Fibroblast of lung (primary cell): ENCODE measurements around the gene ALX3. TPM values are rescaled to one million over a fixed set of nuclear protein-coding genes. Genes with fewer than 3 reads are reported as not detected.

ENCODE experiments used
- DNase-seq, 2 donors: peaks; one replicate each; pipeline versions ENCODE4 v3.0.0 to v3.0.0-alpha.2; 2010; ENCODE audit warnings: low read depth in 2 of 2
- H2AFZ ChIP-seq: 2 replicates; pipeline ENCODE4 v1.5.1; 2012; ENCODE audit warnings: low read length, control low read depth, inconsistent platforms
- H3K27ac ChIP-seq: 2 replicates; pipeline ENCODE4 v1.5.1; 2011; ENCODE audit warnings: low read length, control low read depth; ENCODE audit not compliant: insufficient read depth
- H3K27me3 ChIP-seq: 2 replicates; pipeline ENCODE4 v1.5.1; 2011; ENCODE audit warnings: mild to moderate bottlenecking, low read length; ENCODE audit not compliant: control insufficient read depth, insufficient read depth
- H3K36me3 ChIP-seq: 2 replicates; pipeline ENCODE4 v1.5.1; 2011; ENCODE audit warnings: low read length; ENCODE audit not compliant: control insufficient read depth, insufficient read depth
- H3K4me1 ChIP-seq: 2 replicates; pipeline ENCODE4 v1.5.1; 2011; ENCODE audit warnings: low read length; ENCODE audit not compliant: control insufficient read depth, insufficient read depth; ENCODE audit errors: extremely low read depth
- H3K4me2 ChIP-seq: 2 replicates; pipeline ENCODE4 v1.5.1; 2011; ENCODE audit warnings: low read length, control low read depth; ENCODE audit not compliant: insufficient read depth; ENCODE audit errors: extremely low read depth
- H3K4me3 ChIP-seq, 4 experiments: fragments of 200-600 bp in 1 of 4; sonication (generic) in 1 of 4; replicated peaks in 1 of 4; 2 replicates each; pipeline ENCODE4 v1.5.1; 2011 to 2016; ENCODE audit warnings: low read length in 4 of 4, low read depth in 3 of 4, mild to moderate bottlenecking in 3 of 4, control low read depth in 2 of 4, inconsistent platforms in 1 of 4, mixed read lengths in 1 of 4; ENCODE audit not compliant: insufficient read depth in 1 of 4; ENCODE audit errors: control extremely low read depth in 1 of 4
- H3K79me2 ChIP-seq: 2 replicates; pipeline ENCODE4 v1.5.1; 2012; ENCODE audit warnings: mild to moderate bottlenecking, low read length, inconsistent platforms; ENCODE audit not compliant: control insufficient read depth, insufficient read depth
- H3K9ac ChIP-seq: 2 replicates; pipeline ENCODE4 v1.5.1; 2011; ENCODE audit warnings: mild to moderate bottlenecking, low read length, control low read depth; ENCODE audit not compliant: insufficient read depth
- H3K9me3 ChIP-seq: 2 replicates; pipeline ENCODE4 v1.5.1; 2012; ENCODE audit warnings: low read depth, low read length; ENCODE audit not compliant: control insufficient read depth, insufficient read depth
- H4K20me1 ChIP-seq: 2 replicates; pipeline ENCODE4 v1.5.1; 2011; ENCODE audit warnings: low read length; ENCODE audit not compliant: control insufficient read depth, insufficient read depth; ENCODE audit errors: extremely low read depth
- EZH2 ChIP-seq: IDR thresholded peaks from 2 replicates; pipeline ENCODE4 v1.5.1; 2012; ENCODE audit warnings: low read length, control low read depth, mild to moderate bottlenecking; ENCODE audit errors: missing control alignments
- polyA plus RNA-seq, 2 donors: library from polyadenylated mRNA; depleted of rRNA in 1 of 2; stranded (reverse) in 1 of 2; unstranded in 1 of 2; fragments of >200 nt; gene quantifications; 2 replicates each; pipeline ENCODE4 v1.2.1, GENCODE V29; 2011 to 2012; ENCODE audit warnings: missing spikeins in 1 of 2
- total RNA-seq: library from RNA; depleted of rRNA; stranded (reverse); fragments of >200 nt; gene quantifications from 2 replicates; pipeline ENCODE4 v1.2.1, GENCODE V29; 2014
- TF ChIP-seq, protein P1 (sequence below), 2 donors: IDR thresholded peaks in 1 of 2; conservative IDR thresholded peaks in 1 of 2; 1 replicate in 1 of 2; 2 replicates in 1 of 2; pipeline ENCODE4 v1.5.1; 2011 to 2012; ENCODE audit warnings: low read length in 2 of 2, control low read depth in 1 of 2, inconsistent platforms in 1 of 2, low read depth in 1 of 2, mild to moderate bottlenecking in 1 of 2

Gene ALX3
- total and polyA plus RNA-seq, 2 donors (not counting 1 experiment from before 2014, with no cell fraction given) = not detected

- Histone ChIP-seq H3K36me3 (peaks cover 30% of the 10 kb centered on the region), H3K79me2 (no peaks in the 10 kb centered on the region), H3K9me3 (no peaks in the 10 kb centered on the region), H3K27me3 (no peaks in the 10 kb centered on the region), H3K27ac (no peak overlapping the region), H4K20me1 (no peaks in the 10 kb centered on the region), H3K4me3 (no peak overlapping the region), H3K4me1 (peaks cover 7% of the 10 kb centered on the region), H3K4me2 (no peak overlapping the region), H3K9ac (no peak overlapping the region), H2AFZ (no peak overlapping the region)
- no peak for DNase-seq
- TF ChIP-seq EZH2 = no peak
- TF ChIP-seq, protein P1, sequence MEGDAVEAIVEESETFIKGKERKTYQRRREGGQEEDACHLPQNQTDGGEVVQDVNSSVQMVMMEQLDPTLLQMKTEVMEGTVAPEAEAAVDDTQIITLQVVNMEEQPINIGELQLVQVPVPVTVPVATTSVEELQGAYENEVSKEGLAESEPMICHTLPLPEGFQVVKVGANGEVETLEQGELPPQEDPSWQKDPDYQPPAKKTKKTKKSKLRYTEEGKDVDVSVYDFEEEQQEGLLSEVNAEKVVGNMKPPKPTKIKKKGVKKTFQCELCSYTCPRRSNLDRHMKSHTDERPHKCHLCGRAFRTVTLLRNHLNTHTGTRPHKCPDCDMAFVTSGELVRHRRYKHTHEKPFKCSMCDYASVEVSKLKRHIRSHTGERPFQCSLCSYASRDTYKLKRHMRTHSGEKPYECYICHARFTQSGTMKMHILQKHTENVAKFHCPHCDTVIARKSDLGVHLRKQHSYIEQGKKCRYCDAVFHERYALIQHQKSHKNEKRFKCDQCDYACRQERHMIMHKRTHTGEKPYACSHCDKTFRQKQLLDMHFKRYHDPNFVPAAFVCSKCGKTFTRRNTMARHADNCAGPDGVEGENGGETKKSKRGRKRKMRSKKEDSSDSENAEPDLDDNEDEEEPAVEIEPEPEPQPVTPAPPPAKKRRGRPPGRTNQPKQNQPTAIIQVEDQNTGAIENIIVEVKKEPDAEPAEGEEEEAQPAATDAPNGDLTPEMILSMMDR (conservative IDR thresholded peaks at IDR 0.05 in 1 of 2, IDR thresholded peaks at IDR 0.05 in 1 of 2; ENCODE audit: low read depth in 1 of 2, low read length in 2 of 2) = no peak
Measured at GRCh38 chr1:110047463-110047862, 23.0 kb downstream of the ALX3 start.

DNA sequence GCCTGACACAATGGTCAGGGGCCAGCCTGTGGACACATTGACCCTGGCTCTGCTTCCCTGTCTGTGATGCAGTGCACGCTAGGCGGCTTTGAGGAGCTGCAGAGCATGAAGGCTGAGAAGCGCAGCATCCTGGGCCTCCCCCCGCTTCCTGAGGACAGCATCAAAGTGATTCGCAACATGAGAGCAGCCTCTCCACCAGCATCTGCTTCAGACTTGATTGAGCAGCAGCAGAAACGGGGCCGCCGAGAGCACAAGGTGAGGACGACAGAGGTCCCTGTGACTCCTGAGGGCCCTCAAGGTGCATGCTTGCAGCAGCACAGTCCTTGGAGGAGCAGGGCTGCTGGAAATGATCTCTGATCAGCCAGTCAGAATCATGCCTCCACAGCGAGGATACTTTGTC is 27.5 kb downstream of the ALX3 start:
- no peaks in the 10 kb centered on the region for H4K20me1 ChIP-seq
- H3K4me3 ChIP-seq = no peak overlapping the region
- no peaks in the 10 kb centered on the region for H3K79me2 ChIP-seq
- H3K27me3 ChIP-seq = no peaks in the 10 kb centered on the region
- peaks cover 35% of the 10 kb centered on the region for H3K36me3 ChIP-seq
- H3K9ac ChIP-seq = no peak overlapping the region
- no peak for DNase-seq
- H2AFZ ChIP-seq = no peak overlapping the region
- no peaks in the 10 kb centered on the region for H3K9me3 ChIP-seq
- H3K27ac ChIP-seq = no peak overlapping the region
- TF ChIP-seq, protein P1 (conservative IDR thresholded peaks at IDR 0.05 in 1 of 2, IDR thresholded peaks at IDR 0.05 in 1 of 2; ENCODE audit: low read depth in 1 of 2, low read length in 2 of 2) = no peak
- no peak for TF ChIP-seq EZH2
- no peaks in the 10 kb centered on the region for H3K4me1 ChIP-seq
- H3K4me2 ChIP-seq = no peak overlapping the region

DNA sequence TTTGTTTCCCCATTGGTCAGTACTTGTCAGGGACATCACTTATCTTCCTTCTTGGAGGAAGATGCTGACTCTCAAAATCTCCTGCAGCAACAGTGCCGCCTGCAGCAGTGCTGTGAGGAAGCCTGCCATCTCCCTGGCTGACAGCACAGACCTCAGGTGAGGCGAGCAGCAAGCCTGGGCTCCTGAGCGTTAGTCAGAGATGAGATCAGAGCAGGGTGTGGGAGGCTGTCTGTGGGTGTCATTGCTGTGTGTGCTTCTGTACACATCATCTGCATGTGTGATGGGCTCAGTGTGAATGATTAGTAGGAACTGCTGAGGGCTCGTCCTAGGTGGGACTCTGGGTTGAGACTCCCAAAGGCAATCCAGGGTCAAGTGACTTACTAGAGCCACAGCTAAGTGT is 29.9 kb downstream of the ALX3 start:
- Histone ChIP-seq H4K20me1 (no peaks in the 10 kb centered on the region), H3K36me3 (peaks cover 31% of the 10 kb centered on the region), H3K27ac (no peak overlapping the region), H2AFZ (no peak overlapping the region), H3K4me3 (no peak overlapping the region), H3K9me3 (no peaks in the 10 kb centered on the region), H3K27me3 (no peaks in the 10 kb centered on the region), H3K4me1 (no peaks in the 10 kb centered on the region), H3K4me2 (no peak overlapping the region), H3K79me2 (peaks cover 18% of the 10 kb centered on the region), H3K9ac (no peak overlapping the region)
- no peak for TF ChIP-seq EZH2
- TF ChIP-seq, protein P1 (conservative IDR thresholded peaks at IDR 0.05 in 1 of 2, IDR thresholded peaks at IDR 0.05 in 1 of 2; ENCODE audit: low read depth in 1 of 2, low read length in 2 of 2) = no peak
- no peak for DNase-seq
